A549 (cell line): ENCODE measurements around the gene PPY. TPM values are rescaled to one million over a fixed set of nuclear protein-coding genes. Genes with fewer than 3 reads are reported as not detected.
"Not testable (repeated sequence)": the region's sequence is repeated elsewhere in the genome, so short reads cannot be mapped to it uniquely, and the experiment has no call there.

Source experiments
- ATAC-seq, 2 experiments: fragments of 200-7000 bp in 1 of 2; fragments of >200 bp in 1 of 2; cut with Nextera tagmentation in 1 of 2; cut with Tn5 transposase in 1 of 2; 3 replicates each; pipeline versions ENCODE4 v1.8.0 to v1.9.1; 2018 to 2020; ENCODE audit warnings: mild to moderate bottlenecking in 1 of 2, moderate library complexity in 1 of 2
- CTCF ChIA-PET: fragments of 300-600 bp; sonication (Branson Sonifier 250); formaldehyde crosslinking; extraction: SDS; loops from one replicate; lab custom pipeline; 2021; ENCODE audit warnings: antibody characterized with exemption, inconsistent platforms; lab: Yijun Ruan, JAX
- POLR2A ChIA-PET: fragments of 350-600 bp; formaldehyde crosslinking; extraction: SDS; loops from one replicate; lab custom pipeline; 2021; ENCODE audit warnings: antibody characterized with exemption, inconsistent platforms; lab: Yijun Ruan, JAX
- DNase-seq, 2 experiments: peaks; one replicate each; pipeline versions ENCODE4 v3.0.0 to v3.0.0-alpha.2; 2011 to 2016; ENCODE audit warnings: low read depth in 1 of 2, low spot score in 1 of 2
- FAIRE-seq: peaks from 2 replicates; lab custom pipeline; 2011; peaks lifted over from hg19 to GRCh38; lab: Jason Lieb, UNC
- H3K27ac ChIP-seq, 2 experiments: fragments of >200 bp; sonication (Bioruptor Twin); formaldehyde crosslinking; 3 replicates each; pipeline ENCODE4 v1.5.1; 2016 to 2017
- H3K4me1 ChIP-seq: fragments of >200 bp; sonication (Bioruptor Twin); formaldehyde crosslinking; 3 replicates; pipeline ENCODE4 v1.6.1; 2016
- H3K4me2 ChIP-seq: fragments of >200 bp; sonication (Bioruptor Twin); formaldehyde crosslinking; 3 replicates; pipeline ENCODE4 v1.6.1; 2016
- H3K4me3 ChIP-seq: fragments of >200 bp; sonication (Bioruptor Twin); formaldehyde crosslinking; 3 replicates; pipeline ENCODE4 v1.5.1; 2016
- H3K9me3 ChIP-seq: fragments of >200 bp; sonication (Bioruptor Twin); formaldehyde crosslinking; 3 replicates; pipeline ENCODE4 v1.6.1; 2016
- BCL3 ChIP-seq: fragments of >200 bp; sonication (Bioruptor Twin); formaldehyde crosslinking; IDR thresholded peaks from 3 replicates; pipeline ENCODE4 v1.6.1; 2016
- BHLHE40 ChIP-seq: IDR thresholded peaks from 2 replicates; pipeline ENCODE4 v1.6.1; 2012; ENCODE audit warnings: low read depth, low read length, inconsistent platforms
- CBX2 ChIP-seq: fragments of 200-600 bp; sonication (generic); IDR thresholded peaks from 2 replicates; pipeline ENCODE4 v1.6.1; 2016; ENCODE audit warnings: low read depth, mild to moderate bottlenecking, borderline replicate concordance
- CBX8 ChIP-seq: fragments of 200-600 bp; sonication (generic); IDR thresholded peaks from 2 replicates; pipeline ENCODE4 v1.6.1; 2016
- CHD2 ChIP-seq: fragments of 150-350 bp; IDR thresholded peaks from 2 replicates; pipeline ENCODE4 v1.6.1; 2014; ENCODE audit warnings: low read length; ENCODE audit not compliant: partially characterized antibody
- EHF ChIP-seq: fragments of 250-450 bp; sonication (Bioruptor Pico); IDR thresholded peaks from 2 replicates; pipeline ENCODE4 v1.5.0; 2020; ENCODE audit warnings: mild to moderate bottlenecking
- GATA3 ChIP-seq: IDR thresholded peaks from 2 replicates; pipeline ENCODE4 v1.6.1; 2012; ENCODE audit warnings: borderline replicate concordance
- HDAC2 ChIP-seq: fragments of 200-600 bp; sonication (generic); IDR thresholded peaks from 2 replicates; pipeline ENCODE4 v1.6.1; 2016
- HES2 ChIP-seq: fragments of >200 bp; sonication (Bioruptor Twin); formaldehyde crosslinking; IDR thresholded peaks from 2 replicates; pipeline ENCODE4 v1.6.1; 2016
- HEYL ChIP-seq: fragments of 250-450 bp; sonication (Bioruptor Pico); IDR thresholded peaks from 2 replicates; pipeline ENCODE4 v1.8.0; 2021; ENCODE audit warnings: mild to moderate bottlenecking, moderate library complexity
- HMGXB4 ChIP-seq: fragments of 250-450 bp; sonication (Bioruptor Pico); IDR thresholded peaks from 2 replicates; pipeline ENCODE4 v1.5.0; 2021; ENCODE audit warnings: mild to moderate bottlenecking, moderate library complexity, borderline replicate concordance
- JUNB ChIP-seq: fragments of >200 bp; sonication (Bioruptor Twin); formaldehyde crosslinking; IDR thresholded peaks from 2 replicates; pipeline ENCODE4 v1.6.1; 2016
- KDM1A ChIP-seq: fragments of 200-600 bp; sonication (generic); IDR thresholded peaks from 2 replicates; pipeline ENCODE4 v1.6.1; 2016; ENCODE audit warnings: low read depth, mild to moderate bottlenecking
- KDM5A ChIP-seq: fragments of 200-600 bp; sonication (generic); IDR thresholded peaks from 2 replicates; pipeline ENCODE4 v1.6.1; 2016; ENCODE audit warnings: antibody characterized with exemption, mild to moderate bottlenecking
- MAZ ChIP-seq: fragments of 150-350 bp; IDR thresholded peaks from 2 replicates; pipeline ENCODE4 v1.6.1; 2014; ENCODE audit warnings: antibody characterized with exemption, low read depth, low read length, borderline replicate concordance
- MYC ChIP-seq: IDR thresholded peaks from 2 replicates; pipeline ENCODE4 v1.6.1; 2012; ENCODE audit warnings: mild to moderate bottlenecking, inconsistent platforms, low read length, improper control_type of control experiment, borderline replicate concordance
- PHF8 ChIP-seq: fragments of 200-600 bp; sonication (generic); IDR thresholded peaks from 2 replicates; pipeline ENCODE4 v1.6.1; 2016; ENCODE audit warnings: low read depth, mild to moderate bottlenecking, antibody characterized with exemption, moderate library complexity, borderline replicate concordance
- POLR2A ChIP-seq: IDR thresholded peaks from 2 replicates; pipeline ENCODE4 v1.6.1; 2012; ENCODE audit warnings: mild to moderate bottlenecking, low read length
- RAD21 ChIP-seq, 2 experiments: fragments of >200 bp in 1 of 2; sonication (Bioruptor Twin) in 1 of 2; formaldehyde crosslinking in 1 of 2; IDR thresholded peaks in 1 of 2; conservative IDR thresholded peaks in 1 of 2; 2 replicates in 1 of 2; 3 replicates in 1 of 2; pipeline ENCODE4 v1.6.1; 2012 to 2018; ENCODE audit warnings: inconsistent platforms in 1 of 2
- RARB ChIP-seq: fragments of 250-450 bp; sonication (Bioruptor Pico); IDR thresholded peaks from 2 replicates; pipeline ENCODE4 v1.8.0; 2021; ENCODE audit warnings: mild to moderate bottlenecking, moderate library complexity
- RCOR1 ChIP-seq: fragments of 150-350 bp; IDR thresholded peaks from 2 replicates; pipeline ENCODE4 v1.6.1; 2014; ENCODE audit warnings: antibody characterized with exemption, low read length, low read depth
- SREBF2 ChIP-seq: fragments of 450-650 bp; IDR thresholded peaks from 2 replicates; pipeline ENCODE4 v1.6.1; 2014; ENCODE audit warnings: mild to moderate bottlenecking, moderate library complexity
- TFCP2L1 ChIP-seq: fragments of 250-450 bp; sonication (Bioruptor Pico); IDR thresholded peaks from 2 replicates; pipeline ENCODE4 v1.5.0; 2021; ENCODE audit warnings: mild to moderate bottlenecking
- ZC3H11A ChIP-seq: fragments of 450-650 bp; IDR thresholded peaks from 2 replicates; pipeline ENCODE4 v1.6.1; 2014; ENCODE audit warnings: antibody characterized with exemption, mild to moderate bottlenecking
- ZSCAN20 ChIP-seq: fragments of 250-450 bp; sonication (Bioruptor Pico); IDR thresholded peaks from 2 replicates; pipeline ENCODE4 v1.8.0; 2022; ENCODE audit warnings: mild to moderate bottlenecking, moderate library complexity
- WGBS: methylation state at CpG from one replicate; pipeline ENCODE4 v1.1.6; 2017; ENCODE audit errors: missing lambda C conversion rate; 5-methylcytosine and 5-hydroxymethylcytosine counted together
- polyA plus RNA-seq, 4 experiments: library from polyadenylated mRNA; depleted of rRNA in 3 of 4; stranded (reverse); fragments of >200 nt; fragmentation: RNase III in 1 of 4; extraction: RNeasy Plus Mini Kit Qiagen cat#74134 plus additional on column Dnase treatment in 1 of 4; gene quantifications; 2 replicates in 3 of 4; 3 replicates in 1 of 4; pipeline ENCODE4 v1.2.3, GENCODE V29; 2011 to 2017
- TF ChIP-seq, protein P1 (sequence below): fragments of 450-650 bp; IDR thresholded peaks from 2 replicates; pipeline ENCODE4 v1.6.1; 2014; ENCODE audit warnings: antibody characterized with exemption

The PPY gene
- polyA plus RNA-seq, 2 of the 4 experiments (the other 2 are of a cell fraction), result not detected

DNA sequence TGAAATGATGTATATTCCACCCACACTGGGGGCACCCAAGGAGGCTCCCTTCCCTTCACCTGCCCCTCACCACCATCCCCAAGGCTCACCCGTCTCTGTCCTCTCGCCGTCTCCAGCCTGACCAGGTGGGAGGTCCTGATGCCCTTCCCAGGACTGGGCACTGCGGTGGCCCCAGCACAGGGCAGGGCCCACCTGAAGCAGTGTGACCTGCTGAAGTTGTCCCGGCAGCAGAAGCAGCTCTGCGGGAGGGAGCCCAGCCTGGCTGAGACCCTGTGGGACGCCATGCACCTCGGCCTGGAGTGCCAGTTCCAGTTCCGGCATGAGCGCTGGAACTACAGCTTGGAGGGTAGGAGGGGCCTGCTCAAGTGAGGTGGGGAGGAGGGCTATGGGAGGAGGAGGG, 9.9 kb downstream of the PPY start:
- no peak overlapping the region for H3K4me3 ChIP-seq
- ChIA-PET POLR2A (no interaction called here), CTCF (interaction anchor here (1.4 to 3.9 kb wide), 6 partner anchors 10 to 54 kb away, joined by 3 to 17 read pairs (median 12); partner anchors contain the start of gene PPY)
- ATAC-seq, result no peak
- H3K27ac ChIP-seq, result no peak overlapping the region
- no peak overlapping the region for H3K4me2 ChIP-seq
- FAIRE-seq, result no peak
- 92% methylated on average over 7 of the region's 10 CpGs for WGBS
- no peaks in the 10 kb centered on the region for H3K9me3 ChIP-seq
- DNase-seq, result no peak
- peaks cover 14% of the 10 kb centered on the region for H3K4me1 ChIP-seq
- TF ChIP-seq HEYL (CRISPR knock-in tag) (no peak), EHF (CRISPR knock-in tag) (no peak), ZC3H11A (no peak)
- TF ChIP-seq, protein P1, sequence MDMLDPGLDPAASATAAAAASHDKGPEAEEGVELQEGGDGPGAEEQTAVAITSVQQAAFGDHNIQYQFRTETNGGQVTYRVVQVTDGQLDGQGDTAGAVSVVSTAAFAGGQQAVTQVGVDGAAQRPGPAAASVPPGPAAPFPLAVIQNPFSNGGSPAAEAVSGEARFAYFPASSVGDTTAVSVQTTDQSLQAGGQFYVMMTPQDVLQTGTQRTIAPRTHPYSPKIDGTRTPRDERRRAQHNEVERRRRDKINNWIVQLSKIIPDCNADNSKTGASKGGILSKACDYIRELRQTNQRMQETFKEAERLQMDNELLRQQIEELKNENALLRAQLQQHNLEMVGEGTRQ, result no peak

DNA sequence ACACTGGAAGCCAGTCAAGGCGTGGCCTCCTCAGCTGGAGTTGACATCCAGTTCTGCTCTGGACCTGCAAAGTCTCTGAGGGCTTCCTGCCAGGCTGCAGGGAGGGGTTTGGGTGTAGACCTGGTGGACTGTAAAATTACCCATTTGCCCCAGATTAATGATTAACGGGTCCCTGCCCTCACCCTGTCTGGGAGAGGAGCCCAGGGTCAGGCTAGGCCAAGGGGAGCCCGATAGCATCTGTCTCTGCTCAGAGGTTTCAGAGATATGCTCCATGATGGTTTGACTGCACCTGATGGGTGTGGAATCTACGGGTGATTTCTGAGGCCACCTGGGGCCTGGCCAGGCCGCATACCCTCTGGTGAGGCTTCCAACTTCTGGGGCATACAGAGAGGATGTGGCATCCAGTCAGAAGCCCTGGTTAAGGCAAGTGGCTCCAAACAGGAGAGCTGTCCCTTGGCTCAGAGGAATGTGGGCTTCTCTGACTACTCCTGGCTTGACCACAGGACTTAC, 11.2 kb downstream of the PPY start:
- no peak for FAIRE-seq
- CTCF ChIA-PET, result interaction anchor here (0.8 to 3.9 kb wide), 7 partner anchors 9 to 64 kb away, joined by 3 to 16 read pairs (median 4); no protein-coding TSS in a partner anchor

DNA sequence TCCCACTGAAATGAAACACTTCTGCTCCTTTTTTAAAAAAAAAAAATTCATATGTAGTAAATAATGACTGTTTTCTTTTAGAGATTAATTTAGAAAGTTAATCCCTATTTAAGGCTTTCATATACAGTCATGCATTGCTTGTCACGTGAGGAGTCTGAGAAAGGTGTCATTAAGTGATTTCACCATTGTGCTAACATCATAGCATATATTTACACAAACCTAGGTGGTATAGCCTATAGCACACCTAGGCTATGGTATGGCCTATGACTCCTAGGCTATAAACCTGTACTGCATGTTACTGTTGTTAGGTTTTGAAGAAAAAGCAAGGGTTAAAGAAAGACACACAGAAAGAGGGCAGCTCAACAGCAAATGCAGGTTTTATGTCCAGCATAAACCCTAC, 13.7 kb downstream of the PPY start:
- 48% methylated on average over 1 of the region's 1 CpG for WGBS
- CTCF ChIA-PET, result interaction anchor here (0.8 to 6.8 kb wide), 5 partner anchors 9 to 49 kb away, joined by 3 to 46 read pairs (median 6); no protein-coding TSS in a partner anchor
- H3K4me2 ChIP-seq, result no peak overlapping the region
- DNase-seq (no peak), ATAC-seq (no peak)
- no peak overlapping the region for H3K4me3 ChIP-seq
- TF ChIP-seq KDM1A (no peak), RAD21 (conservative IDR thresholded peaks at IDR 0.05 in 1 of 2, IDR thresholded peaks at IDR 0.05 in 1 of 2) (no peak), ZC3H11A (no peak), CBX8 (no peak), RCOR1 (no peak), CBX2 (no peak), BHLHE40 (no peak), JUNB (no peak), HMGXB4 (CRISPR knock-in tag) (no peak), PHF8 (no peak), ZSCAN20 (CRISPR knock-in tag) (no peak), MYC (no peak), MAZ (no peak), GATA3 (no peak), RARB (no peak), POLR2A (no peak), SREBF2 (no peak)
- TF ChIP-seq, all 56 proteins: peak for 0
- POLR2A ChIA-PET, result no interaction called here
- Histone ChIP-seq H3K9me3 (no peaks in the 10 kb centered on the region), H3K4me1 (peaks cover 14% of the 10 kb centered on the region), H3K27ac (no peak overlapping the region)
- no peak for FAIRE-seq

More for the DNA sequence above, 11.2 kb downstream of the PPY start:
- H3K4me2 ChIP-seq, result peak overlapping the region; percentile 55
- H3K9me3 ChIP-seq, result no peaks in the 10 kb centered on the region
- H3K4me1 ChIP-seq, result peaks cover 14% of the 10 kb centered on the region
- peak in 1 of 2 experiments; percentile 54 for DNase-seq
- ATAC-seq, result peak; percentile 30 to 77; a peak in 3 of 6 replicates
- no peak overlapping the region for H3K4me3 ChIP-seq
- peak overlapping the region in 1 of 2 experiments; percentile 47; a peak in 1 of 6 replicates for H3K27ac ChIP-seq
- 26% methylated on average over 5 of the region's 5 CpGs for WGBS
- POLR2A ChIA-PET, result no interaction called here
- TF ChIP-seq JUNB, result no peak
- no peak for TF ChIP-seq PHF8
- no peak for TF ChIP-seq CBX8
- no peak for TF ChIP-seq HES2
- no peak for TF ChIP-seq CHD2
- TF ChIP-seq SREBF2, result no peak
- no peak for TF ChIP-seq TFCP2L1
- TF ChIP-seq RCOR1, result no peak
- no peak for TF ChIP-seq BCL3
- TF ChIP-seq HDAC2, result no peak
- no peak for TF ChIP-seq CBX2
- TF ChIP-seq KDM5A, result no peak

DNA sequence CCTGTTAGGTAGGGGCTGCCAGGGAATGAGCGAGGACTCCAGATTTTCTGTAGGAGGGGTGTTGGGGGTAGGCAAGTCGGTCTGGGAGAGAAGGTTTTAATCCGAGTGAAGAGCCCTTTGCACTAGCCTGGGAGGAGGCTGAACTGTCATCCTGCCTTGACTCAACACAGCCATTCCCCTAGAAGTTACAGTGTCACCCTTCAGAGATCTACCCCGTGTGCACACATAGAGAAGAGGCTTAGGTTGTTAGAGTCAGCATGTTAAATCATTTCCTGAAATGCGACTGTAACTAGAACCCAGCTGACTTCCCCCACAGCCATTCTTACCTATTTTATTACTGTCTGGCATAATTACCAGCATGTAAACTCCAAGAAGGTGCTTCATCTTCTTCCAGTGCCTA, 14.3 kb downstream of the PPY start:
- CTCF ChIA-PET, result interaction anchor here (0.8 to 6.8 kb wide), 5 partner anchors 10 to 49 kb away, joined by 3 to 46 read pairs (median 6); no protein-coding TSS in a partner anchor
- peaks cover 14% of the 10 kb centered on the region for H3K4me1 ChIP-seq
- H3K4me3 ChIP-seq, H3K27ac ChIP-seq, POLR2A ChIA-PET, DNase-seq, ATAC-seq, FAIRE-seq, H3K9me3 ChIP-seq, H3K4me2 ChIP-seq: not testable (repeated sequence)
- whole genome bisulfite sequencing, result 60% methylated on average over 5 of the region's 5 CpGs
